GM18505 (cell line): ENCODE data around the gene MB.
"Not testable (repeated sequence)": the region's sequence is repeated elsewhere in the genome, so short reads cannot be mapped to it uniquely, and the experiment has no call there.

Source experiments
- ATAC-seq: cut with Tn5 transposase; IDR thresholded peaks from one replicate; pipeline ENCODE4 v1.9.1; 2021; ENCODE audit not compliant: unreplicated experiment
- POLR2A ChIP-seq: IDR thresholded peaks from 4 replicates; pipeline ENCODE4 v1.6.1; 2011; ENCODE audit warnings: borderline replicate concordance; ENCODE audit not compliant: insufficient read depth, insufficient read length; ENCODE audit errors: extremely low read depth

Gene MB

DNA sequence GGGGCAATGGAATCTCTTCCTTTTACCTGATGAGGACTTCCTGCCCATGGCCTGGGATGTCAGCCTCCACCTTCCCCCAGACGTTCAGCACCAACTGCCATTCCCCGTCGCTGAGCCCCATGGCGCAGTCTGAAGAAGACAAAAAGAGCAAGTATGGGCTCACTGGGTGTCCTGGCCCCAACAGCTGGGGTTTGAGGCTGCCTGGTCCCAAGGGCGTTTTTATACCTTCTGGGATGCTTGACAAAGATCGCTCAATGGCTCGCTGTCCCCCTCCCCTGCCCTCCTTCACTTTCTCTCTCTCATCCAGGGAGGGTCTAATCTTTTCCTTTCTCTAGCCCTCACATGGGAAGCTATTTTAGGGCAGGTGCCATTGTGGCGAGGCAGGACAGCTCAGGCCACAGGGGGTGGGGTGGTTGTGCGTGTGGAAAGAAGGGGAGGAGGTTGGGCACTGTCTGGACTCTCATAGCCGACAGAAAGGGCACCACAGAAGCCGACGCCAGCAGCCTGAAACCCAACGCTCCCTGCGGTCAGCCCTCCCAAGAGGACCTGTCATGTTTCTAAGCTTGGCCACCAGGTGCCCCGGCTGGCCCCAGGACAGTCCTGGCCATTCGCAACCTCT is at the start of gene MB:
Gene MB, minus strand, starts transcription at position 193 of the 619 bp plus-strand sequence. Its CDS starts 72 bp downstream, at position 121.
- TF ChIP-seq POLR2A = no peak
- no peak for ATAC-seq

DNA sequence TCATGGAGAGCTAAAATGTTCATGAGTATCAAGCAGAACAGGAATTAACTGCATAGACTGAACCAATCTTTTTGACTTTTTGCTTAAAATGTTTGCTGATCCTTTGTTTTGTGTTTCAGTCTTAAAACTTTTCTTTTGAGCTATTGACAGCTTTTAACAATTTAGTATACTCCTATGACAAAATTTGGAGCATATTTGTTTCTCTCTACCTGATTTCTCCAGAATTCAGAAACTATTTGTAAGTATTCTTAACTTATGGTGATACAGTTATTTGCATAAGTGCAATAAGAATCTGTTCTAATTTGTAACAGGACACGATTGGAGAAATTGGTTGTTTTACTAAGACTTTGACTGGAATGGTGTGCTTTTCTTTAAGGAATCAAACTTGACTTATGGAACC is 49.6 kb upstream of the MB start:
- not testable (repeated sequence) for ATAC-seq

DNA sequence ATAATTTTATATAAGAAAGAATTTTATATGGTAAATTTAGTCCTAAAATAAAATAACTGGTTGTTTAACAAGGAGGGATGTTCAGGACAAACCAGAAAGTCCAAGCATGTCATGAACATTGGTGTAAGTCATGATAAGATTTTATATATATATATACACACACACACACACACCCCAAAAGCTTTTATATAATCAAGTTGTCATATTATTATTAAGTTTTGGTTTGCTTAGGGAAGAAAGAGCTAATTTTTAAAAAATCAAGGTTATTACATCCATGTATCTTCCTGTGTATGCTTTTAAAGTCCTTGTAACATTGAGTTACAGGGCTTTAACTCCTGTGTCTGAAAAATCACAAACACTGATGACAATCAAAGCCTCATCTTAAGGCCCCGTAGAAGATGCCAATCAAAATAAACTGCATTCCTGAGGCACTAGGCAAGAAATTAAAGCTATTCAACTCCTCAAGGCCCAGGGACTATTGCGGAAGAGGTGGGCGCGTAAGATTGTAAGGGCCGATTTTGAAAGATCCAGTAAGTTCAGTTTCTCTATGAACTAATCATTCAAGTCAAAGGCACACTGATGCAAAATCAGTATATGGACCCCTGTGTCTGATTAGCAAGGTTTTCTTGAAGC is 47.9 kb upstream of the MB start:
- no peak for ATAC-seq
- no peak for TF ChIP-seq POLR2A

DNA sequence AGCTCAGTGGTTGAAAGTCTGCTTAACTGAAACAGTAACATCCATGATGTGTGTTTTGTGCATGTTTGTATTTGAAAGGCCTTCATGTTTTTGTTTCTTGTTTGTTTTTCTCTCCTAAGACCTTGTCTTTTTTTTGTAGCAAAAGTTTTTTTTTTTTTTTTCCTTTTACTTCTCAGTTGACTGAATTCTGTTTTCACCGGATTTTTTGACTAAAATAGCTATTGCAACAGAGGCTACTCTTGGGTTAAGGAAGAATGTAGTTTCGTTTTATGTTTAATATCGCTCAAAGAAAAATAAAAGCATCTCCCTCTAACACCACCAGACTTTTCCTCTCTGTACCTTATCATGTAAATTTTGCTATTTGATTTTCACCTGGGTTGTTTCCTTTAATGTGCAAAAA is 46.2 kb upstream of the MB start:
- no peak for TF ChIP-seq POLR2A
- no peak for ATAC-seq

DNA sequence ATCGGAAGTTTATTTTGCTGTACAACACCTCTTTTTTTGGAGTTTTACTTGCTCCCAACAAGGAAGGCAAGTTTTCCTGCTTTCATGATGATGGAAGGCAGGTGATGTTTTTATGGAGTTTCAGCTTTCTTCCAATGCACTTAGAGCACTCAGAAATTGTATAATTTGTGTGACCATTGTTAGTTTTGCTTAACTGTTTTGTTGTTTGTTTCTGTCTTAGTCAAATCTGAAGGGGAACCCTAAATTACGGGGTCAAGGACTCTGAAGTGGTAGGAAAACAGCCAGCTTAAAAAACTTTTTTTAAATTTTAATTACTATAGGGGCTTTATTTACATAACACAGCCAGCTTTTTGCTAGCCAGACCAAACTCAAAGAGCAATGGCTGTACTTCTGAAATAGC is 45.8 kb upstream of the MB start:
- no peak for TF ChIP-seq POLR2A
- ATAC-seq = no peak

DNA sequence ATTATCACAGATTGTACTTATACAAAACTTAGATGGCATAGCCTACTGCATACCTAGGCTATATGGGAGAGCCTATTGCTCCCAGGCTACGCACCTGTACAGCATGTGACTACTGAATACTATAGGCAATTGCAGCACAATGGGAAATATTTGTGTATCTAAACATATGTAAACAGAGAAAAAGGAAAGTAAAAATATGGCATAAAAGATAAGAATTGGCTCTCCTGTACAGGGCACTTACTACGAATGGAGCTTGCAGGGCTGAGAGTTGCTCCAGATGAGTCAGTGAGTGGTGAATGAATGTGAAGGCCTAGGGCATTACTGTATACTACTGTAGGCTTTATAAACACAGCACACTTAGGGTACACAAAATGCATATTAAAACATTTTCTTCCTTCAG is 44.3 kb upstream of the MB start:
- no peak for ATAC-seq
- TF ChIP-seq POLR2A = no peak

DNA sequence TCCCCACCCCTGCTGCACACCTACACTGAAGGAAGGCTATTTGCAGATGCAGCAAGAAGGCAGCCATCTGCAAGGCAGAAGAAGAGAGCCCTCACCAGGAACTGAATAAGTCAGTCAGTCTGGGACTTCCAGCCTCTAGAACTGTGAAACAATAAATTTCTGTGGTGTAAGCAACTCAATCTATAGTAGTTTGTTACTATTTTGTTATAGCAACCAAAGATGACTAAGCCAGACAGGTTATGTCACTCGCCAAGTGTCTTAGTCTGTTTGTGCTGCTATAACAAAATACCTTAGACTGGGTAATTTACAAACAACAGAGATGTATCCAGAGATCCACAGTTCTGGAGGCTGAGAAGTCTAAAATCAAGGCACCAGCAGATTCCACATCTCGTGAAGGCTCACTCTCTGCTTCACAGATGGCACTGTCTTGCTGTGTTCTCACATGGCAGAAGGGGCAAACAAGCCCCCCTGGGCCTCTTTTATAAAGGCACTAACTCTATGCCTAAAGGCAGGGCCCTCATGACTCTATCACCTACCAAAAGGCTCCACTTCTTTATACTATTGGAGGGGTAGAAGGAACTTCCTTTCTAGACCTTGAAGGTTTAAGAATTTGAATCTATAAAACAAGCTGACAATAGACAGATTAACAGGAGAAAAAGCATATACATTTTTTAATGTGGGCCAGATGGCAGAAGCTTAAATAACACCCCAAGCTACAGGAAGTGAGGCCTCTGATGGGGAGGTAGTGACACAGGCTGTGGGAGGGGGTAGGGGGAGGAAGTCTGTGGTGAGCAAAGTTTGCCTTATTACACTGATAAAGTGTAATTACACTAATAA is 43.4 kb upstream of the MB start:
- no peak for TF ChIP-seq POLR2A
- no peak for ATAC-seq

DNA sequence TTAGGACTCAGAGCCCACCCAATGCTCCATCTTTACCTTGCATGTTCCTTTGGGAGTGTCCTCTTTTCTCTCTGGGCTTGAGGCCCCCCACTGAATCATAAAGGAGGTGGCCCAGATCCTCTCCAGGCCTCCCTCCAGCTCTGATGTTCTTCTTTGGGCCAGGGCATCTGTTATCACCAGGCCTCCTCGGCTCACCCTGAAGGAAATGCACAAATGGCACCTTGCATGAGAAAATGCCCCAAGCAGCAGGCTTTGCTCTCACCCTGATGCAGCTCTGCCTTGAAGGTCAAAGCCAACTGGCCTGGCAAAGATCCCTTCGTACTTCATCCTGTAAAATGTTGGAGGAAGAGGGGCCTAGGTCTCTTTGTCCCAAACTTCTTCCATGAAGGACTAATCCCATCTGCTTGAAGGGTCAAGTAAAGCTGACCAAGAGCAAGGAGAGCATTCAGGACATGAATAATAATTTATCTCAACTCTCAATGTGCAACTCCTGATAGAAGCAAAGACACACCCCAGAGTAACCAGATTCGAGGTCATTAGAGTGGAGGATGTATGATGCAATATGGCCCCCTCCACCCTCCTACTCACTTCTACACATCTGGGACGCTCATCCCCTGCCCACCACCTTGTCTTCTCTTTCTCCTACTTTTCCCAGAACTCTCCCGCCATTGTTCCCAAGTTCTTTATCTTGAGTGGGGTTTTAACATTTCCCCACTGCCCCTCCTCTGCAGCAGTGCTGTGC is 40.6 kb upstream of the MB start:
- ATAC-seq = no peak
- no peak for TF ChIP-seq POLR2A

DNA sequence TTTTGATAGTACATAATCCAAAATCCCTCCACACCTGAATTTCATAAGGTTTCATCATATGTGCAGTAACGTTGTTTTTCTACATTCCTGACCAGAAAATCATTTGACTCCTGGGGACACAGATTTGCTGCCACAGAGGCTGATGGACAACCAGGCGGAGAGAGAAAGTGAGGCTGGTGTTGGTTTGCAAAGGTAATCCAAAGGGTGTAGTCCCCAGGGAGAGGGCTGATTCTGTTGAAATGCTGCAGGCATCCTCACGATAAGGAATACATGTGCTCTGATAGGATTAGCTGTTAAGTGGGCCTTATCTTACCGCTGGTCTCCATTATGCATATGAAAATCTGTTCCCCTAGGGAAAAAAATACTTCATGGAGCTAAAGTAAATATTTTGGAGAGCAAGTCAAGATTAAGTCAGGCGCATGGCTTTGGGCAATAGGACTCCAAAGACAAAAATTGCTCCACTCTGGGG is 39.2 kb upstream of the MB start:
- no peak for TF ChIP-seq POLR2A
- no peak for ATAC-seq

DNA sequence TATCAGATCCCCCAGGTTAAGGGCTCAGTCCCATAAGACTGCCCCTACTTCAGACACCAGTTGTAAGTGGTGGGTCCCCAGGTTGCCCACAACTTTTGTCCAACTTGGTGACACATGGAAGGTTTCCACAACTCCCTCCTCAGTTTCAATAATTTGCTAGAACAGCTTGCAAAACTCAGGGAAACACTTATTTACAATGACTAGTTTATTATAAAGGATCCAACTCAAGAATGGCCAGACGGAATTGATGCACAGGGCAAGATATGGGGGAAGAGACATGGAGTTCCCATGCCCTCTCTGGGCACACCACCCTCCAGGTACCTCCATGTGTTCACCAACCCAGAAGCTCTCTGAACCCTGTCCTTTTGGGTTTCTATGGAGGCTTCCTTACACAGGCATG is 36.7 kb upstream of the MB start:
- no peak for ATAC-seq

DNA sequence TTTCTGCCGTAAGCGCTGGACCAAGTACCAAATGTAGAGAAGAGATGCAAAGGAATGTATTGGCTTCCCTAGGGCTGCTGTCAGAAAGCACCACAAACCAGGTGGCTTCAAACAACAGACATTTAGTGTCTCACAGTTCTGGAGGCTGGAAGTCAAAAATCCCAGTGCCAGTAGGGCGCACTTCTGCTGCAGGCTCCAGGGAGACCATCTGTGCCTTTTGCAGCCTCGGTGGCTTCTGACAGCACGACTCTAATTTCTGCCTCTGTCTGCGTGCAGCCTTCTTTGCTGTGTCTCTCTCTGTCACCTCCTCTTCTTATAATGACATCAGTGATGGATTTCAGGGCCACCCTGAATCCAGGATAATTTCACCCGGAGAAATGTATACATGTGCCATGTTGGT is 34.0 kb upstream of the MB start:
- no peak for TF ChIP-seq POLR2A
- no peak for ATAC-seq

More for the DNA sequence above, 36.7 kb upstream of the MB start:
- no peak for TF ChIP-seq POLR2A

DNA sequence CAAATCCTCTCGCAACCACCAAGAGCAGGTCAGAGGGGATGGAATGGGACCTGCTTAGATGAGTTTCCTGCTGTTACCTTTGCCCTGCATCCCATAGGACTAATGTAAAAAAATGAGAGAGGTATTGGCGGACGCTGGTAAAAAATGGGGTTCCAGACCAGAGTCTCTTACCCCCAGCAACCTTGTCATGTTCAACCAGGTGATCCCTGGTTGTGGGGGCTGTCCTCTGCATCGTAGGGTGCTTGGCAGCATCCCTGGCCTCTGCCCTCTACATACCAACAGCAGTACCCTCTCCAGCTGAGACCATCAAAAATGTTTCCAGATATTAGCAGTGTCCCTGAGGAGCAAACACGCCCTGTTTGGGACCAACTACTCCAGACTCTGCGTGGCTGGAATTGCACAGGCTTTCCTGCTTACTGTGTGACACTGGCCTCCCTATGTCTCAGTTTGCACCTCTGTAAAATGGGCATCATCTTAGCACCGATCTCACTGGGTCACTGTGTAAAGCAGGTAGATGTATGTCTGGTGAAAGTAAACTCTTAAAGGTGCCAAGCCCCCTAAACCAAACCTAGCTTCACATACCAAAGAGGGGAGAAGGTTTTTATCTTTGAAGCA is 32.6 kb upstream of the MB start:
- TF ChIP-seq POLR2A = no peak
- no peak for ATAC-seq

DNA sequence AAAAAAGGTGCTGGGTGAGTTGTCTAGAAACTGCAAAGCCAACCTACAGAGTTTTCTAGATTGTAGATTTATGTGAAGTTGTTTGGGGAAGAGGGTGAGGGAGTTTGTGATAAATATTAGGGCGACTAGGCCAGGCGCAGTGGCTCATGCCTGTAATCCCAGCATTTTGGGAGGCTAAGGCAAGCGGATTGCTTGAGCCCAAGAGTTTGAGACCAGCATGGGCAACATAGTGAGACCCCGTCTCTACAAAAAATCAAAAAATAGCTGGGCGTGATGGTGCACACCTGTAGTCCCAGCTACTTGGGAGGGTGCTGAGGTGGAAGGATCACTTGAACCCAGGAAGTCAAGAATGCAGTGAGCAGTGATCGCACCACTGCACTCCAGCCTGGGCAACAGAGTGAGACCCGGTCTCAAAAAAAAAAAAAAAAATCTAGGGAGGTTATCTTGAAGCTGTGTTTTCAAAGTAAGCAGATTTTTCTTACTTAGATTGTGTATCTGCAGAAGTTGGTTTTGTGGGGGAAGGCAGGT is 32.0 kb upstream of the MB start:
- no peak for ATAC-seq
- no peak for TF ChIP-seq POLR2A
